ENCODE results near the gene SMCO2. TPM values are rescaled to one million over a fixed set of nuclear protein-coding genes. Genes with fewer than 3 reads are reported as not detected.

SMCO2 gene
- total and polyA plus RNA-seq, 4 experiments from 2014 or later: not detected

GRCh38 chr12:27425306-27425705, 21.2 kb upstream of the SMCO2 start:
- Histone ChIP-seq H3K4me1 (ENCODE audit: insufficient read depth, low read length) (no peaks in the 10 kb centered on the region), H3K27me3 (ENCODE audit: insufficient read depth, low read length) (no peaks in the 10 kb centered on the region), H3K36me3 (ENCODE audit: insufficient read depth, low read length) (no peaks in the 10 kb centered on the region), H3K4me3 (ENCODE audit: low read length in 2 of 2) (no peak overlapping the region), H3K9me3 (ENCODE audit: control insufficient read depth in 1 of 2, low read length in 2 of 2) (no peaks in the 10 kb centered on the region), H3K27ac (ENCODE audit: low read depth, low read length) (no peak overlapping the region)
- H3K36me3 Mint-ChIP-seq: no peaks in the 10 kb centered on the region
- H3K9me3 Mint-ChIP-seq: no peaks in the 10 kb centered on the region
- no peaks in the 10 kb centered on the region for H3K27me3 Mint-ChIP-seq
- no peak overlapping the region for H3K4me3 Mint-ChIP-seq
- intact Hi-C loops (cut with micrococcal nuclease): no loop called here
- no peak for DNase-seq
- CTCF ChIA-PET (ENCODE audit: partially characterized antibody): interaction anchor here (1.7 to 3.8 kb wide), 2 partner anchors 10 to 34 kb away, joined by 3 to 27 read pairs; no protein-coding TSS in a partner anchor
- POLR2A ChIA-PET (ENCODE audit: partially characterized antibody): no interaction called here
- H3K4me1 Mint-ChIP-seq: peaks cover 3 to 6% (median 5%) of the 10 kb centered on the region in 4 donors
- no peak overlapping the region for H3K27ac Mint-ChIP-seq

- Histone ChIP-seq H3K36me3 (ENCODE audit: insufficient read depth, low read length) (no peaks in the 10 kb centered on the region), H3K9me3 (ENCODE audit: control insufficient read depth in 1 of 2, low read length in 2 of 2) (no peaks in the 10 kb centered on the region), H3K27me3 (ENCODE audit: insufficient read depth, low read length) (no peaks in the 10 kb centered on the region), H3K27ac (ENCODE audit: low read depth, low read length) (no peak overlapping the region), H3K4me3 (ENCODE audit: low read length in 2 of 2) (no peak overlapping the region), H3K4me1 (ENCODE audit: insufficient read depth, low read length) (no peaks in the 10 kb centered on the region)
- Mint-ChIP-seq H3K27ac (no peak overlapping the region), H3K4me3 (no peak overlapping the region), H3K27me3 (peaks cover 0 to 3% of the 10 kb centered on the region in 2 donors), H3K4me1 (peaks cover 5 to 12% (median 6%) of the 10 kb centered on the region in 4 donors), H3K36me3 (no peaks in the 10 kb centered on the region), H3K9me3 (peaks cover 0 to 2% (median 0%) of the 10 kb centered on the region in 8 donors)
- DNase-seq: no peak
- POLR2A ChIA-PET (ENCODE audit: partially characterized antibody): no interaction called here
- CTCF ChIA-PET (ENCODE audit: partially characterized antibody): interaction anchor here (3.8 kb wide), 1 partner anchor 9 kb away, joined by 27 read pairs; no protein-coding TSS in a partner anchor
- intact Hi-C loops (cut with micrococcal nuclease): no loop called here
Observed at GRCh38 chr12:27426743-27427487, 19.6 kb upstream of the SMCO2 start.

GRCh38 chr12:27427824-27428223, 18.7 kb upstream of the SMCO2 start:
- no peak for DNase-seq
- no peak overlapping the region for H3K4me3 Mint-ChIP-seq
- Histone ChIP-seq H3K4me1 (ENCODE audit: insufficient read depth, low read length) (no peaks in the 10 kb centered on the region), H3K4me3 (ENCODE audit: low read length in 2 of 2) (no peak overlapping the region), H3K27ac (ENCODE audit: low read depth, low read length) (no peak overlapping the region), H3K27me3 (ENCODE audit: insufficient read depth, low read length) (no peaks in the 10 kb centered on the region), H3K9me3 (ENCODE audit: control insufficient read depth in 1 of 2, low read length in 2 of 2) (no peaks in the 10 kb centered on the region), H3K36me3 (ENCODE audit: insufficient read depth, low read length) (no peaks in the 10 kb centered on the region)
- H3K27ac Mint-ChIP-seq: no peak overlapping the region
- H3K36me3 Mint-ChIP-seq: no peaks in the 10 kb centered on the region
- ChIA-PET CTCF (ENCODE audit: partially characterized antibody) (interaction anchor here (1.1 kb wide), 1 partner anchor 11 kb away, joined by 3 read pairs; no protein-coding TSS in a partner anchor), POLR2A (ENCODE audit: partially characterized antibody) (no interaction called here)
- intact Hi-C loops (cut with micrococcal nuclease): no loop called here
- peaks cover 0 to 2% (median 0%) of the 10 kb centered on the region in 8 donors for H3K9me3 Mint-ChIP-seq
- peaks cover 0 to 5% of the 10 kb centered on the region in 2 donors for H3K27me3 Mint-ChIP-seq
- peaks cover 6 to 12% (median 7%) of the 10 kb centered on the region in 4 donors for H3K4me1 Mint-ChIP-seq

GRCh38 chr12:27428466-27428865, 18.1 kb upstream of the SMCO2 start:
- H3K27ac ChIP-seq (ENCODE audit: low read depth, low read length): no peak overlapping the region
- no peaks in the 10 kb centered on the region for H3K27me3 ChIP-seq (ENCODE audit: insufficient read depth, low read length)
- no peaks in the 10 kb centered on the region for H3K9me3 ChIP-seq (ENCODE audit: control insufficient read depth in 1 of 2, low read length in 2 of 2)
- H3K27me3 Mint-ChIP-seq: peaks cover 0 to 5% of the 10 kb centered on the region in 2 donors
- H3K27ac Mint-ChIP-seq: no peak overlapping the region
- no peaks in the 10 kb centered on the region for H3K36me3 Mint-ChIP-seq
- intact Hi-C loops (cut with micrococcal nuclease): no loop called here
- CTCF ChIA-PET (ENCODE audit: partially characterized antibody): interaction anchor here (1.1 to 1.2 kb wide), 2 partner anchors 11 to 44 kb away, joined by 3 read pairs; no protein-coding TSS in a partner anchor
- H3K4me3 ChIP-seq (ENCODE audit: low read length in 2 of 2): no peak overlapping the region
- H3K9me3 Mint-ChIP-seq: peaks cover 0 to 2% (median 0%) of the 10 kb centered on the region in 8 donors
- POLR2A ChIA-PET (ENCODE audit: partially characterized antibody): no interaction called here
- no peaks in the 10 kb centered on the region for H3K36me3 ChIP-seq (ENCODE audit: insufficient read depth, low read length)
- no peaks in the 10 kb centered on the region for H3K4me1 ChIP-seq (ENCODE audit: insufficient read depth, low read length)
- no peak for DNase-seq
- peaks cover 6 to 12% (median 7%) of the 10 kb centered on the region in 4 donors for H3K4me1 Mint-ChIP-seq
- no peak overlapping the region for H3K4me3 Mint-ChIP-seq

- Mint-ChIP-seq H3K4me1 (peaks cover 6 to 12% (median 7%) of the 10 kb centered on the region in 4 donors), H3K9me3 (peaks cover 0 to 2% (median 0%) of the 10 kb centered on the region in 8 donors), H3K4me3 (no peak overlapping the region), H3K27ac (no peak overlapping the region), H3K36me3 (no peaks in the 10 kb centered on the region), H3K27me3 (peaks cover 0 to 5% of the 10 kb centered on the region in 2 donors)
- CTCF ChIA-PET (ENCODE audit: partially characterized antibody): interaction anchor here (1.2 kb wide), 1 partner anchor 45 kb away, joined by 3 read pairs; no protein-coding TSS in a partner anchor
- Histone ChIP-seq H3K27me3 (ENCODE audit: insufficient read depth, low read length) (no peaks in the 10 kb centered on the region), H3K36me3 (ENCODE audit: insufficient read depth, low read length) (no peaks in the 10 kb centered on the region), H3K4me1 (ENCODE audit: insufficient read depth, low read length) (no peaks in the 10 kb centered on the region), H3K9me3 (ENCODE audit: control insufficient read depth in 1 of 2, low read length in 2 of 2) (no peaks in the 10 kb centered on the region), H3K4me3 (ENCODE audit: low read length in 2 of 2) (no peak overlapping the region), H3K27ac (ENCODE audit: low read depth, low read length) (no peak overlapping the region)
- DNase-seq: no peak
- POLR2A ChIA-PET (ENCODE audit: partially characterized antibody): no interaction called here
- intact Hi-C loops (cut with micrococcal nuclease): no loop called here
Observed at GRCh38 chr12:27429606-27430005, 16.9 kb upstream of the SMCO2 start.

GRCh38 chr12:27431185-27431584, 15.4 kb upstream of the SMCO2 start:
- Histone ChIP-seq H3K36me3 (ENCODE audit: insufficient read depth, low read length) (no peaks in the 10 kb centered on the region), H3K4me1 (ENCODE audit: insufficient read depth, low read length) (no peaks in the 10 kb centered on the region), H3K4me3 (ENCODE audit: low read length in 2 of 2) (no peak overlapping the region), H3K27ac (ENCODE audit: low read depth, low read length) (no peak overlapping the region), H3K9me3 (ENCODE audit: control insufficient read depth in 1 of 2, low read length in 2 of 2) (no peaks in the 10 kb centered on the region), H3K27me3 (ENCODE audit: insufficient read depth, low read length) (no peaks in the 10 kb centered on the region)
- no peak overlapping the region for H3K27ac Mint-ChIP-seq
- H3K27me3 Mint-ChIP-seq: peaks cover 0 to 5% of the 10 kb centered on the region in 2 donors
- H3K4me3 Mint-ChIP-seq: no peak overlapping the region
- no peak for DNase-seq
- H3K9me3 Mint-ChIP-seq: peaks cover 0 to 2% (median 0%) of the 10 kb centered on the region in 8 donors
- H3K4me1 Mint-ChIP-seq: peaks cover 6 to 18% (median 9%) of the 10 kb centered on the region in 4 donors
- CTCF ChIA-PET (ENCODE audit: partially characterized antibody): interaction anchor here (0.9 to 5.5 kb wide), 3 partner anchors 10 to 270 kb away, joined by 3 to 65 read pairs (median 4); no protein-coding TSS in a partner anchor
- H3K36me3 Mint-ChIP-seq: no peaks in the 10 kb centered on the region
- intact Hi-C loops (cut with micrococcal nuclease): no loop called here
- POLR2A ChIA-PET (ENCODE audit: partially characterized antibody): no interaction called here

Data from CD4-positive, alpha-beta memory T cell (primary cell).